Activated T-helper 17 cell treated with anti-CD3 and anti-CD28 coated beads, Interleukin-2, amount 50 U/mL, for 72 hours (primary cell): ENCODE measurements around the gene VWA8. TPM values are rescaled to one million over a fixed set of nuclear protein-coding genes. Genes with fewer than 3 reads are reported as not detected.
"Not testable (repeated sequence)": the region's sequence is repeated elsewhere in the genome, so short reads cannot be mapped to it uniquely, and the experiment has no call there.

Source experiments
- ATAC-seq: fragments of 150-1000 bp; cut with Tn5 transposase; replicated peaks from 2 replicates; pipeline ENCODE4 v1.10.0; 2021; ENCODE audit warnings: mild to moderate bottlenecking, moderate library complexity
- H3K27ac Mint-ChIP-seq: one replicate; pipeline ENCODE4 v1.8.0; 2022; ENCODE audit warnings: mixed read lengths
- H3K27me3 Mint-ChIP-seq: one replicate; pipeline ENCODE4 v1.8.0; 2022; ENCODE audit warnings: mixed read lengths
- H3K36me3 Mint-ChIP-seq: one replicate; pipeline ENCODE4 v1.8.0; 2022; ENCODE audit warnings: low read depth, mild to moderate bottlenecking, mixed read lengths
- H3K4me1 Mint-ChIP-seq: one replicate; pipeline ENCODE4 v1.8.0; 2022; ENCODE audit warnings: mixed read lengths
- H3K4me3 Mint-ChIP-seq: one replicate; pipeline ENCODE4 v1.8.0; 2022; ENCODE audit warnings: mild to moderate bottlenecking, mixed read lengths
- H3K9me3 Mint-ChIP-seq: one replicate; pipeline ENCODE4 v1.8.0; 2022; ENCODE audit warnings: mixed read lengths
- total RNA-seq, 2 donors: library from RNA; stranded (reverse); gene quantifications; one replicate each; pipeline ENCODE4 v1.2.3, GENCODE V29; 2022

Gene VWA8
- total RNA-seq, 2 donors from 2014 or later = 7.4 to 11.2 TPM

DNA sequence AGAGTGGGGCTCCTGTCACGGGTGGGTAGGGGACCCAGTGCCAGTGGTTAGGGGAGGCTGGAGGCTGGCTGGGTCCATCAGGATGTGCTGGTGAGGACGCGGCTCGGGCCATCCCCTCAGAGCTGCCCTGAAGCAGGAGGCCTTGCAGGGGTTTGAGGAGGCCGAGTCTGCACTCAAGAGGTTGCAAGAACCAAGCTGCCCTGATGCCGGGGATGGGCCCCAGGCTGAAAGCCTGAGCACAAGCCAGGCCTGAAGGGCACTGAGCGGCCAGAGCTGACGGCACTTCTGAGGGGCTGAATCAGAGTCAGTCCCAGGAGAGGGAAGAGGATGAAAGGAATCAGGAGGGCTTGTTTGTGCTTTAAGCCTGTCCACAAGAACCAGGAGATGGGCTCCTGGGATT is 410.6 kb downstream of the VWA8 start:
- Mint-ChIP-seq H3K36me3 (no peaks in the 10 kb centered on the region), H3K27me3 (peaks cover 4% of the 10 kb centered on the region), H3K9me3 (no peaks in the 10 kb centered on the region), H3K4me3 (no peak overlapping the region), H3K27ac (no peak overlapping the region), H3K4me1 (peaks cover 31% of the 10 kb centered on the region)
- ATAC-seq = no peak

DNA sequence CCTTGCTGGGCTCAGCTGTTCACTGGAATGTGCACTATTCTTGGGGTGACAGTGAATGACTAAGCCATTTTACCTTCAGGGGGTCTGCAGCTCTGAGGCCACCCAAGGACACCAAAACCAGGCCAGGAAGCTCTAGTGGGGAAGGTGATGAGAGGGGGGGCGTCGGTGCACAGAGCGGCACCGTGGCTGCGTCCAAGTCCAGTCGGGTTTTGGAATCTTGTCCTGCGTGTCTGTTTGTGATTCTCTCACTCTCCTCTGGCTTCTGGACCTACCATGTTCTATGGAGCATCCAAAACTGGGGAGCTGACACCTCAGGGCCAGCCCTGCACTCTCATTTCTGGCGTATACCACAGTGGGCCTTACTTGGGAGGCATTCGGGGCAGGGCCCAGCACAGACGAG is 411.4 kb downstream of the VWA8 start:
- Mint-ChIP-seq H3K9me3 (no peaks in the 10 kb centered on the region), H3K36me3 (no peaks in the 10 kb centered on the region), H3K27me3 (peaks cover 4% of the 10 kb centered on the region), H3K4me1 (peaks cover 26% of the 10 kb centered on the region), H3K4me3 (no peak overlapping the region), H3K27ac (no peak overlapping the region)
- no peak for ATAC-seq

DNA sequence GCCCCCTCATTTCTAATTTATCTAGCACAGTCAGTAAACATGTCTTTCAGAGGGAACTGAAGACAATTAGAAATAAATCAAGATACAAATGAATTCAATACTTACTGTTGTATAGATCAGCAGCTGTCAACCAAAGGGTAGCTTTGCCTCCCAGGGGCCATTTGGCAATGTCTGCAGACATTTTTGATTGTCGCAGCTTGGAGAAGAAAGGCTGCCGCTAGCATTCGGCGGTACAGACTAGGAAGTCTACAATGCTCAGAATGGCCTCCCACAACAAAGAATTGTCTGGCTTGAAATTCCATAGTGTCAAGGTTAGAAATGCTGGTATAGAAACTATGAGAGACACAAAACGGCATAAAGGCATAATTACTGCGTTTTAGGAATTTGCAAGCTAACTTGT is 412.0 kb downstream of the VWA8 start:
- H3K4me3 Mint-ChIP-seq = no peak overlapping the region
- H3K27ac Mint-ChIP-seq = no peak overlapping the region
- H3K36me3 Mint-ChIP-seq = no peaks in the 10 kb centered on the region
- peaks cover 20% of the 10 kb centered on the region for H3K4me1 Mint-ChIP-seq
- no peak for ATAC-seq
- peaks cover 4% of the 10 kb centered on the region for H3K27me3 Mint-ChIP-seq
- no peaks in the 10 kb centered on the region for H3K9me3 Mint-ChIP-seq

DNA sequence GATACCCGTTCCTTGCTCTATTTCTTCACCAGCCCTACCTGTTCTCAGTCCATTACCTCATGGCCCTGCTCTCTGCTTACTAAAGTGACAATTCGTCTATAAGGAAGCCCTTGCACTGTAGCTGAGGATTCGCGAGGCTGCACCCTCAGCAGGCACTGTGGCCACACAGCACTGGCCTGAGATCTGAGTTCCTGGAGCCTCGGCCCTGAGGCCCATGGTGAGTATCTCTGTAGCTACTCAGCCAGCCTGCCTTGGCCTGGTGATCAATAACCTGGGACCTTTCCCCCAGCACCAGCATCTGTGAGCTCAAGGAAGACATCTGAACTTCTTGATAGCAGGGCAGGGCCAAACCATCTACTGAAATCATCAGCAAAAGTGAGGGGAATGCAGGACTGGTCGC is 412.9 kb downstream of the VWA8 start:
- H3K4me1 Mint-ChIP-seq = peaks cover 13% of the 10 kb centered on the region
- no peak for ATAC-seq
- peak overlapping the region; percentile 15 for H3K27ac Mint-ChIP-seq
- no peaks in the 10 kb centered on the region for H3K27me3 Mint-ChIP-seq
- no peak overlapping the region for H3K4me3 Mint-ChIP-seq
- no peaks in the 10 kb centered on the region for H3K9me3 Mint-ChIP-seq
- H3K36me3 Mint-ChIP-seq = no peaks in the 10 kb centered on the region

DNA sequence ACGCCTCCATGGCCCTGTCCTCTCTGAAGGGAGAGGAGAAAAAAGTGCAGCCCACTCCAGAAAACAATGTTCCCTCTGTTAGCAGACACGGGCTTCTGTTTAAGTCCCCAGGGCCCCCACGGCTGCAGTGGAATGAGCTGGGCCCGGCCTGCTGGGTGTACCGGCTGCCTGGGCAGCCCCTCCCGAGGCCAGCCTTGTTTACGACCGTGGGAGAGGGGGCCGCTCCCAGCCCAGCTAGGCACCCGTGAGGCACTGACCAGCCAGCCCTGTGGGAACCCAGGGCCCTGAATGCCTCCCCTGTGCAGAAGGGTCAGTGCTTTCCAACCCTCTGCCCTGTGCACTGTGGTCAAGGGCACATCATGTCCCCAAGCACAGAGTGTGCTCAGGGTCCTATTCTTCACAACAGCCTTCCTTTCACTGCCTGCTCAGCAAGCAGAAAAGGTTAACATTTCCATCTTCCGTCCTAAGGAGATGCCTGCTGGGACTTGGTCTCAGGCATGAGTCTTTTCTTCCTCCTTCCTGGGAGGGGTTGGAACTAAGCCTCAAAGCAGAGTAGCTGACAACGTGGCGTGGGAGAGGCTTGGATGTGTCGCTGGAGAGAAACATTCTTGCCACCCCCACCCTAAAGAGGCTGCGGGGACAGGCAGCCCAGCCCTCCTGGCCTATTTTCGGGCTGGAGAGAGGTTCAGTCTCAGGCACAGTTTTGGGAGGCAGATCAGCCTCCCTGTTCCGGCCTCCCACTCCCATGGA is 413.5 kb downstream of the VWA8 start:
- no peaks in the 10 kb centered on the region for H3K36me3 Mint-ChIP-seq
- H3K4me1 Mint-ChIP-seq = peaks cover 13% of the 10 kb centered on the region
- ATAC-seq = no peak
- H3K27ac Mint-ChIP-seq = peak overlapping the region; percentile 15
- no peaks in the 10 kb centered on the region for H3K9me3 Mint-ChIP-seq
- H3K27me3 Mint-ChIP-seq = no peaks in the 10 kb centered on the region
- no peak overlapping the region for H3K4me3 Mint-ChIP-seq

DNA sequence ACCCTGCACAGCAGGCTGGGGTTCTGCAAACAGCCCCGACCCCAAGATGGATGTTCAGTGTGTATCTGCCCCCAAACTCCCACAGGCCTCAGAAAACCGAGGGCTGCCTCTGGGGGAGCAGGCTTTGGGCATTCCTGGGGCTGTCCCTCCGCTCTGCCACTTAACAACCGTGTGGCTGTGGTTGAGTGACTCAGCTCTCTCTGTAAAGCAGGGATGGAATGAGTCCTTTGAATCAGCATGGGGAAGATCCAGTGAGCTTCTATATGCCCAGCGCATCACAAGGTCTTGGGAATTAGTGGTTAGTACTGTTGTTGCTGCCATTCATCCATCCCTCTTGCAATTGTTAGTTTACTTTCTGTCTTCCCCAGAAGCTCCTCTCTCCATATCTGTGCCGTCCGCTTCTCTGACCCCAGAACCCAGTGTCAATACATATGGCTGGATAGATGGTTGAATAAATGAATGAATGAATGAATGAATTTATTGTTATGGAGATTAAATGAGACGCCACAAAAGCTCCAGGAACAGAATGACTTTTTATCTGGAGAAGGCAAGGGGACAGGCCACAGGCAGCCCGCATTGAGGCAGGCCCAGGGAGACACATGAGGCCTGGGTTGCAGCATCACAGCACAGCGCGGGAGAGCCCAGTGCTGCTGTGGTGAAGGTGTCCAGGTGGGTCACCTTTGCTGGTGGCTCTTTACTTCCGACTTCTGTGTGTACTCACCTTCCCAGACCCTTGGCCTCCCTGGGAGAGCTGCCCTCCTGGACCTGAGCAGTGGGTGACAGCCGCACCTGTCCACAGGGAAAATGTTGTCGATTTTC is 414.3 kb downstream of the VWA8 start:
- Mint-ChIP-seq H3K27ac (peak overlapping the region; percentile 36), H3K9me3 (no peaks in the 10 kb centered on the region), H3K36me3 (no peaks in the 10 kb centered on the region), H3K4me3 (no peak overlapping the region), H3K4me1 (peaks cover 13% of the 10 kb centered on the region), H3K27me3 (no peaks in the 10 kb centered on the region)
- peak; percentile 96 for ATAC-seq

DNA sequence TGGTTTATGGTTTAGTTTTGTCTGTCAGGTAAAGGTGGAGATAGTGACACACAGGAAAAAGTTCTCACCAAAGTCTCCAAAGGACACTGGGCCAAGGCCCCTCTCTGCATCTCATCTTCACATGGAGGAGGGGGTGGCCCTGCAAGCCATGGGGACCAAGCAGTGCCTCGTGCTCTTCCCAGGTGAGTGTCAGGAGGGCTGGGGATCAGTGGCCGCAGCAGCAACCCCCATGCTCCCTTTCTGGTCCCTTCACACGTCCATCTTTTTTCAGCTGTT is 415.5 kb downstream of the VWA8 start:
- H3K4me3 Mint-ChIP-seq = no peak overlapping the region
- H3K9me3 Mint-ChIP-seq = no peaks in the 10 kb centered on the region
- H3K27me3 Mint-ChIP-seq = no peaks in the 10 kb centered on the region
- H3K4me1 Mint-ChIP-seq = peaks cover 20% of the 10 kb centered on the region
- peak; percentile 31 for ATAC-seq
- H3K36me3 Mint-ChIP-seq = no peaks in the 10 kb centered on the region
- H3K27ac Mint-ChIP-seq = peak overlapping the region; percentile 5

DNA sequence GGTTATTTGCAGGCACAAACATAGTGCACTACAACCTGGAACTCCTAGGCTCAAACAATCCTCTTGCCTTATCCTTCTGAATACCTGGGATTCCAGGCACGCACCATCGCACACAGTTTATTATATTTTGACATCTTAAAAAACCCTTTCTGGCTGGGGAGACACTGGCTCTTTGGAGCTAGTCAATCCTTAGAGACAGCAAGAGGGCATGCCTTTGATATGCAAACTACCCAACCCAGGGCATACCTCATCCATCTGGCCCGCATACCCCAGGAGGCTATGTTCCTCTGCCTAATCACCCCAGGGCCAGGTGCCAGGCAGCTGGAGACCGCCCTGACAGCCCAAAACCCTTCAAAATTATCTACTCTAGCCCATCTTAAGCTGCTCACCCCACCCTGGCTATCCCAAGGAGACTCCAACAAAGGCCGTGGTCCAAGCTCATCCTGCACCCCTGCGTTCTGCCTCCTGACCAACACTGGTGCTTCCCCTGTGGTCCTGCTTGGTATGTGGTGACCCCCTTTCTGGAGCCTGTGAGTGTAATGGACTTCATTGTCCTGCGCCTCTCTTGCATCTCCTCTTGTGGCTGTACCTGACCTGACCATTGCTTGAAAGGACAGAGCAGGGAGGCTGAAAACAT is 417.1 kb downstream of the VWA8 start:
- Mint-ChIP-seq H3K27me3 (no peaks in the 10 kb centered on the region), H3K9me3 (no peaks in the 10 kb centered on the region), H3K4me3 (no peak overlapping the region), H3K36me3 (no peaks in the 10 kb centered on the region), H3K4me1 (peaks cover 20% of the 10 kb centered on the region), H3K27ac (no peak overlapping the region)
- ATAC-seq = no peak

DNA sequence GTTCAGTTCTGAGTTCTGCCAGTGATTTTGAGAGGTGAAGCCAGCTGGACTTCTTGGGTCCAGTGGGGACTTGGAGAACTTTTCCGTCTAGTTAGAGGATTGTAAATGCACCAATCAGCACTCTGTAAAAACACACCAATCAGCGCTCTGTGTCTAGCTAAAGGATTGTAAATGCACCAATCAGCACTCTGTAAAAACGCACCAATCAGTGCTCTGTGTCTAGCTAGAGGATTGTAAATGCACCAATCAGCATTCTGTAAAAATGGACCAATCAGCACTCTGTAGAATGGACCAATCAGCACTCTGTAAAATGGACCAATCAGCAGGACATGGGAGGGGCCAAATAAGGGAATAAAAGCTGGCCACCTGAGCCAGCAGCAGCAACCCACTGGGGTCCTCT is 418.1 kb downstream of the VWA8 start:
- not testable (repeated sequence) for ATAC-seq, H3K27ac Mint-ChIP-seq, H3K9me3 Mint-ChIP-seq, H3K36me3 Mint-ChIP-seq, H3K4me3 Mint-ChIP-seq, H3K27me3 Mint-ChIP-seq
- peaks cover 20% of the 10 kb centered on the region for H3K4me1 Mint-ChIP-seq

DNA sequence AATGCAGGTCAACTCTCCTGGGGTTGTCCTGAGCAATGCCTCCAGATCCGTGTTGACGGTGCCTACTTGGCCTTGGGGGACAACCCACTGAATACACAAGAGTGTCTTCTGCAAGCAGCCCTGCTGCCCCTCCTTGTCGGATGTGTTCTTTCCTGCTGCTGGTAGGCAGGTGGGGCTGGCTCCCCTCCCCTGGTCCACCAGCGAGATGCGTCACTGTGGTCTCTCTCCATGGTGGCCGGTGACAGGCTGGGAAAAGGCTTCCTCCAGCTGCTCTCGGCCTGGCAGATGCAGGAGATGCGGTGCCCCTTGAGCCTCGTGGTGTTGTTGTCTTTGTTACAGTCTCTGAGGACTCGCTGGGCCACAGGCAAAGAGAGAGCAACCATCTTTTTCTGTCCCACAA is 418.6 kb downstream of the VWA8 start:
- no peak overlapping the region for H3K4me3 Mint-ChIP-seq
- no peak for ATAC-seq
- H3K36me3 Mint-ChIP-seq = no peaks in the 10 kb centered on the region
- H3K27ac Mint-ChIP-seq = no peak overlapping the region
- no peaks in the 10 kb centered on the region for H3K27me3 Mint-ChIP-seq
- H3K9me3 Mint-ChIP-seq = no peaks in the 10 kb centered on the region
- H3K4me1 Mint-ChIP-seq = peaks cover 20% of the 10 kb centered on the region

DNA sequence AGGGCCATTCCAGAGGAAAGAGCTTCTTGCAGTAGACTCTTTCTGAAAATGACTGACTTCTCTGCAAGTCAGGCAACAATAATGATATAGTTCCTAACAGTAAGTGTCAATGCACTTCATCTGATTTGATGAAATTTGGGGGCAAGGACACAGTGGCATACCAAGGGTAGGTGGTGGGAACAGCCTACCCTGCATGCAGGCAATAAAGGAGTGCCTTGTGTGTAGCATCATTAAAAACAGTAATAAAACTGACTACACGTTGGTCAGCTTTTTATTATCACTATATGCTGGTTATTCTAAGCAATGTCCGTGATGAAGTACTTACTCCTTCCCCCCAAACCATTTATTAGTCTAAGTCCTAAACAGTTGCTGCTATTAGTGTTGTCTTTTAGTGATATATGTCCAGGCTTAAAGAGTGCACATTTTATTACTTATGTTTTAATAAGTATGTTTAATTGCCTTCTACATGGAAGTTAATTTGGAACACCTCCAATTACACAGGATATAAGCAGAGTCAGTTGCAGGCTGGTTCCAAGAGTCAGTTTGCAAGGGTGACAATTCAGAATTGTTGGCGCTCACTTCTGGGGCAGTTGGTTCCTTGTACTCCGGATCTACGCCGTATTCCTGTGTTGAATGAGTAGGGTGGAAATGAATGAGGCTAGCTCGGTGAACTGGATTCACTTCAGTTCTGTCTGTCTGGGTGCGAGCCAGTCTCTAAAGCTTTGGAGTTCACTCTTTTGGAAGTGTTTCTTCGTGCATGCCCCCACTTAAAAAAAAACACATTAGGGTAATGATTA is 419.6 kb downstream of the VWA8 start:
- no peak for ATAC-seq
- H3K27me3 Mint-ChIP-seq = no peaks in the 10 kb centered on the region
- H3K9me3 Mint-ChIP-seq = no peaks in the 10 kb centered on the region
- H3K36me3 Mint-ChIP-seq = no peaks in the 10 kb centered on the region
- no peak overlapping the region for H3K27ac Mint-ChIP-seq
- peaks cover 16% of the 10 kb centered on the region for H3K4me1 Mint-ChIP-seq
- H3K4me3 Mint-ChIP-seq = peak overlapping the region; percentile 31

DNA sequence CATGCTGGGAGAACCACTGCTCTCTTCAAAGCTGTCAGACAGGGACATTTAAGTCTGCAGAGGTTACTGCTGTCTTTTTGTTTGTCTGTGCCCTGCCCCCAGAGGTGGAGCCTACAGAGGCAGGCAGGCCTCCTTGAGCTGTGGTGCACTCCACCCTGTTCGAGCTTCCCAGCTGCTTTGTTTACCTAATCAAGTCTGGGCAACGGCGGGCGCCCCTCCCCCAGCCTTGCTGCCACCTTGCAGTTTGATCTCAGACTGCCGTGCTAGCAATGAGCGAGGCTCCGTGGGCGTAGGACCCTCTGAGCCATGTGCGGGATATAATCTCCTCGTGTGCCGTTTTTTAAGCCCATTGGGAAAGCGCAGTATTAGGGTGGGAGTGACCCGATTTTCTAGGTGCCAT is 420.7 kb downstream of the VWA8 start:
- H3K4me3 Mint-ChIP-seq = peak overlapping the region; percentile 31
- not testable (repeated sequence) for H3K27ac Mint-ChIP-seq, ATAC-seq, H3K36me3 Mint-ChIP-seq, H3K4me1 Mint-ChIP-seq, H3K9me3 Mint-ChIP-seq, H3K27me3 Mint-ChIP-seq

DNA sequence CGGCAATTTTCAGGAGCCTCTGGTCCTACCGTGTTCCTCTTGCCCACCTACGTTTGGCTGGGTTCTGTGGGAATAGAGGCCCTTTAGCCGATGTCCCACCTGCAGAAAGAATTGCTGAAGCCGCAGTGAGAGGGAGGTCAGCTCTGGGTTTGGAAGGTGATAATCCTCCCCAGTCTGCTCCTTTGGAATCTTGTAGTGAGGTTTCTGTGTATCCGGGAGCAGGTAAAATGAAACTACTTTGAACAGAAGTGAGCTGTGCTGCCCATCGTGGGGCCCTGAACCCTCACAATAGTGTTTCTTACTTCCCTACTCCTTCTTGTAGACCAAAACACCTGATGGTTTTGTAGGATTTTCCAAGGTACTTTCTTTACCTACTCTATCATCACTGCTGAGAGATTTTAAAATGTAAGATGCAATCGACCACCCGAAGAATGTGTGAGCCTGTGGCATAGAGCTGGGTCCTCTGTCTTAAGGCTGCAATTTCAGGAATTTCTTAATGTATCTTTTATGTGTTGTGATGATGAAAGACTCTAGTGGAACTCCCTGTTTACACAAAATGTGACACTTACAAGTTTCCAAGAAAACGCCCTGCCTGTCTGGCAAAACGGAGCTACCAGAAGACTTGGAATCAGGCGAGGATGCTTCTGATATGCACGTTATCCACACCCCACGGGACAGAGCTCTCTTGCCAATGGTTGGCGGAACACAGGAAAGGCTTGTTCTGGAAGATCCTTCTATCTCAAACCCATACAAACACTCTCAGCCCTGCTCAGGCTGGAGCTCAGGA is 427.4 kb downstream of the VWA8 start:
- H3K27me3 Mint-ChIP-seq = no peaks in the 10 kb centered on the region
- no peaks in the 10 kb centered on the region for H3K36me3 Mint-ChIP-seq
- no peaks in the 10 kb centered on the region for H3K9me3 Mint-ChIP-seq
- H3K4me1 Mint-ChIP-seq = no peaks in the 10 kb centered on the region
- H3K4me3 Mint-ChIP-seq = no peak overlapping the region
- ATAC-seq = no peak
- no peak overlapping the region for H3K27ac Mint-ChIP-seq

DNA sequence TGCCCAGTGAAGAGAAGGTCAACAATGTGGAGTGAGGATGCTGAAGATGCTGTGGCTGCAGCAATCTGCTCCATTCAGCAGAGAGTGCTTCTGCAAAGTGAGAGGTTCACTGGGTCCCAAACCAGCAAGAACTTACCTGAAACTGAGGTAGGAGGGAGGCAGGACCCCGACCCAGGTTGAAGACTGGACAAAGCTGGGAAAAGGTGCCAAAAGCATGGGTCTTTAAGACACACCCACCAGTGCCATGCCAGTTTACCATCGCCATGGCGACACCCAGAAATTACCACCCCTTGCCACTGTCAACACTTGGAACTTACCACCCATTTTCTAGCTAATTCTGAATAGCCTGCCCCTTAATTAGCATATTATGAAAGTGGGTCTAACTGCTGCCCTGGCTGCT is 432.9 kb downstream of the VWA8 start:
- no peak overlapping the region for H3K27ac Mint-ChIP-seq
- H3K4me3 Mint-ChIP-seq = no peak overlapping the region
- ATAC-seq = no peak
- no peaks in the 10 kb centered on the region for H3K27me3 Mint-ChIP-seq
- no peaks in the 10 kb centered on the region for H3K9me3 Mint-ChIP-seq
- no peaks in the 10 kb centered on the region for H3K36me3 Mint-ChIP-seq
- no peaks in the 10 kb centered on the region for H3K4me1 Mint-ChIP-seq
